Psoas muscle (tissue), 8 donors: ENCODE data around the gene MEX3D. TPM values are rescaled to one million over a fixed set of nuclear protein-coding genes. Genes with fewer than 3 reads are reported as not detected.
"Not testable (repeated sequence)": the region's sequence is repeated elsewhere in the genome, so short reads cannot be mapped to it uniquely, and the experiment has no call there.

Experiments
- ATAC-seq, 4 donors: fragments of 200-7000 bp; cut with Tn5 transposase; one replicate each; pipeline ENCODE4 v1.9.1; 2020; ENCODE audit warnings: moderate library complexity in 3 of 4, mild to moderate bottlenecking in 2 of 4
- DNase-seq, 2 donors: peaks; one replicate each; pipeline ENCODE4 v3.0.0-alpha.2; 2020
- H3K27ac ChIP-seq: fragments of 200-600 bp; one replicate; pipeline ENCODE4 v1.8.0; 2022
- H3K27me3 ChIP-seq, 3 donors: fragments of 200-600 bp in 1 of 3; one replicate each; pipeline versions ENCODE4 v1.6.1 to v1.8.0; 2013 to 2022; ENCODE audit warnings: low read length in 2 of 3, mild to moderate bottlenecking in 2 of 3, moderate library complexity in 1 of 3; ENCODE audit not compliant: insufficient read depth in 3 of 3
- H3K36me3 ChIP-seq, 2 donors: fragments of 200-600 bp in 1 of 2; one replicate each; pipeline versions ENCODE4 v1.6.1 to v1.8.0; 2013 to 2022; ENCODE audit warnings: low read depth in 1 of 2, mild to moderate bottlenecking in 1 of 2, moderate library complexity in 1 of 2; ENCODE audit not compliant: insufficient read depth in 1 of 2
- H3K4me1 ChIP-seq: fragments of 200-600 bp; one replicate; pipeline ENCODE4 v1.8.0; 2022
- H3K4me3 ChIP-seq: fragments of 200-600 bp; one replicate; pipeline ENCODE4 v1.8.0; 2022; ENCODE audit warnings: mild to moderate bottlenecking
- H3K9me3 ChIP-seq: fragments of 200-600 bp; one replicate; pipeline ENCODE4 v1.8.0; 2022
- CTCF ChIP-seq: fragments of 200-600 bp; IDR thresholded peaks from one replicate; pipeline ENCODE4 v1.8.0; 2022; ENCODE audit warnings: antibody characterized with exemption
- WGBS, 3 donors: extraction: QIAGEN DNeasy Blood & Tissue Kit; methylation state at CpG; one replicate each; pipeline versions ENCODE4 v1.1.6 to v1.1.7; 2013; 5-methylcytosine and 5-hydroxymethylcytosine counted together
- intact Hi-C, 2 donors: fragments of 100-400 bp; cut with DNase I; formaldehyde crosslinking; loops; one replicate each; pipeline versions ENCODE4 v1.11.0 to v1.14.2; 2022
- polyA plus RNA-seq, 3 donors: library from polyadenylated mRNA; stranded (reverse); fragments of 200-250 nt; gene quantifications; one replicate each; pipeline ENCODE4 v1.2.3, GENCODE V29; 2013
- total RNA-seq, 4 donors: library from RNA; stranded (reverse); fragmentation: NEBNext Ultra II Directional in 2 of 4; extraction: Animal tissue kit (Norgen Biotek cat#: 25700) in 2 of 4; gene quantifications; one replicate each; pipeline versions ENCODE4 v1.2.1 to v1.2.4, GENCODE V29; 2021 to 2023
- donor health status: healthy with polysubstance abuse.
- donor health status: DM: no; HTN: no; CAD: no; lungs with moderate emphysema.
- donor health status: Bipolar disorder and iron deficiency.
- donor health status: healthy.
- donor health status: DM: yes; HTN: yes; CAD: no.
- donor health status: DM: no; HTN: no; CAD: no.
- donor health status: DM: no; HTN: no; CAD: no.
- donor health status: DM: yes; HTN: yes; CAD: no.

MEX3D gene
- total and polyA plus RNA-seq, 7 donors: 0.70 to 3.7 (median 2.5) TPM

GRCh38 chr19:1531587-1531986 lies 36.5 kb downstream of the MEX3D start:
- H3K27ac ChIP-seq: no peak overlapping the region
- 65 to 84% (median 79%) methylated on average over 11 of the region's 11 CpGs for WGBS, 3 donors
- ATAC-seq (no peak), DNase-seq (no peak)
- H3K4me3 ChIP-seq: no peak overlapping the region
- intact Hi-C loops: no loop called here
- H3K27me3 ChIP-seq: peaks cover 0 to 46% (median 14%) of the 10 kb centered on the region in 3 donors
- H3K9me3 ChIP-seq: no peaks in the 10 kb centered on the region
- H3K36me3 ChIP-seq: no peaks in the 10 kb centered on the region
- H3K4me1 ChIP-seq: no peaks in the 10 kb centered on the region
- no peak for TF ChIP-seq CTCF

- DNase-seq, H3K36me3 ChIP-seq, ATAC-seq, intact Hi-C loops, H3K4me1 ChIP-seq, H3K9me3 ChIP-seq, H3K27ac ChIP-seq, H3K4me3 ChIP-seq: not testable (repeated sequence)
- peaks cover 0 to 53% (median 17%) of the 10 kb centered on the region in 3 donors for H3K27me3 ChIP-seq
- 87 to 89% (median 87%) methylated on average over 11 of the region's 11 CpGs for WGBS, 3 donors
Measured at GRCh38 chr19:1530856-1531255, 37.3 kb downstream of the MEX3D start.

GRCh38 chr19:1529430-1529816 lies 38.7 kb downstream of the MEX3D start:
- H3K4me1 ChIP-seq: no peaks in the 10 kb centered on the region
- no peak for ATAC-seq
- no peaks in the 10 kb centered on the region for H3K36me3 ChIP-seq
- WGBS, 3 donors: 77 to 82% (median 79%) methylated on average over 16 of the region's 16 CpGs
- H3K9me3 ChIP-seq: no peaks in the 10 kb centered on the region
- peaks cover 0 to 62% (median 19%) of the 10 kb centered on the region in 3 donors for H3K27me3 ChIP-seq
- H3K27ac ChIP-seq: no peak overlapping the region
- no peak for TF ChIP-seq CTCF
- no peak for DNase-seq
- intact Hi-C loops: loop anchor here in 1 of 2 donors (10.0 kb wide), 1 partner anchor 245 kb away; the partner anchor contains the start of gene EFNA2
- H3K4me3 ChIP-seq: no peak overlapping the region

GRCh38 chr19:1528596-1529429 lies 39.3 kb downstream of the MEX3D start:
- ATAC-seq (no peak), DNase-seq (no peak)
- intact Hi-C loops: loop anchor here in 1 of 2 donors (10.0 kb wide), 1 partner anchor 244 kb away; the partner anchor contains the start of gene EFNA2
- TF ChIP-seq CTCF: no peak
- Histone ChIP-seq H3K27ac (no peak overlapping the region), H3K27me3 (peaks cover 0 to 66% (median 22%) of the 10 kb centered on the region in 3 donors), H3K9me3 (no peaks in the 10 kb centered on the region), H3K4me3 (no peak overlapping the region), H3K36me3 (no peaks in the 10 kb centered on the region), H3K4me1 (no peaks in the 10 kb centered on the region)
- 72 to 78% (median 72%) methylated on average over 19 to 23 of the region's 23 CpGs for WGBS, 3 donors

- no peak for ATAC-seq
- Histone ChIP-seq H3K27ac (no peak overlapping the region), H3K27me3 (peaks cover 0 to 69% (median 22%) of the 10 kb centered on the region in 3 donors), H3K4me3 (no peak overlapping the region), H3K4me1 (no peaks in the 10 kb centered on the region), H3K9me3 (no peaks in the 10 kb centered on the region), H3K36me3 (no peaks in the 10 kb centered on the region)
- 69 to 85% (median 82%) methylated on average over 26 to 27 of the region's 27 CpGs for WGBS, 3 donors
- TF ChIP-seq CTCF: no peak
- intact Hi-C loops: loop anchor here in 1 of 2 donors (10.0 kb wide), 1 partner anchor 243 kb away; the partner anchor contains the start of gene EFNA2
- no peak for DNase-seq
Measured at GRCh38 chr19:1527650-1528309, 40.3 kb downstream of the MEX3D start.
